Activated CD8-positive, alpha-beta memory T cell treated with anti-CD3 and anti-CD28 coated beads for 24 hours (primary cell): ENCODE results near the gene SDC3.

Source experiments
- DNase-seq: peaks from one replicate; pipeline ENCODE4 v3.0.0-alpha.2; 2020

SDC3 gene

GRCh38 chr1:30887485-30888315 lies 20.9 kb downstream of the SDC3 start:
- DNase-seq = no peak

GRCh38 chr1:30886710-30887428 lies 21.7 kb downstream of the SDC3 start:
- DNase-seq = no peak

GRCh38 chr1:30885570-30886522 lies 22.7 kb downstream of the SDC3 start:
- DNase-seq = no peak

GRCh38 chr1:30884723-30885122 lies 23.8 kb downstream of the SDC3 start:
- no peak for DNase-seq

- DNase-seq = no peak
These were observed 25.0 kb downstream of the SDC3 start for GRCh38 chr1:30883389-30884172.

- DNase-seq = no peak
These were observed 25.7 kb downstream of the SDC3 start for GRCh38 chr1:30882678-30883388.

- no peak for DNase-seq
These were observed 27.0 kb downstream of the SDC3 start for GRCh38 chr1:30881319-30882181.

GRCh38 chr1:30880678-30881318 lies 27.8 kb downstream of the SDC3 start:
- DNase-seq = no peak

- no peak for DNase-seq
These were observed 28.4 kb downstream of the SDC3 start for GRCh38 chr1:30879940-30880677.

- no peak for DNase-seq
These were observed 29.3 kb downstream of the SDC3 start for GRCh38 chr1:30879126-30879786.

GRCh38 chr1:30878559-30878958 lies 30.0 kb downstream of the SDC3 start:
- DNase-seq = no peak

- no peak for DNase-seq
These were observed 30.5 kb downstream of the SDC3 start for GRCh38 chr1:30878016-30878415.

- no peak for DNase-seq
These were observed 31.2 kb downstream of the SDC3 start for GRCh38 chr1:30877205-30877912.

GRCh38 chr1:30876451-30877204 lies 31.9 kb downstream of the SDC3 start:
- DNase-seq = no peak

GRCh38 chr1:30875916-30876315 lies 32.6 kb downstream of the SDC3 start:
- no peak for DNase-seq

GRCh38 chr1:30875197-30875596 lies 33.4 kb downstream of the SDC3 start:
- DNase-seq = no peak

GRCh38 chr1:30874176-30874575 lies 34.4 kb downstream of the SDC3 start:
- no peak for DNase-seq

GRCh38 chr1:30872948-30873263 lies 35.7 kb downstream of the SDC3 start:
- no peak for DNase-seq
